ENCODE results near the gene COG2.
"Not testable (repeated sequence)": the region's sequence is repeated elsewhere in the genome, so short reads cannot be mapped to it uniquely, and the experiment has no call there.

- TF ChIP-seq CTCF, POLR2A, POLR2AphosphoS5 (IDR thresholded peaks at IDR 0.05): not testable (repeated sequence)
Observed at GRCh38 chr1:230656719-230657118, 14.4 kb downstream of the COG2 start.
